PC-3 (cell line): ENCODE measurements around the gene MRPL2. TPM values are rescaled to one million over a fixed set of nuclear protein-coding genes. Genes with fewer than 3 reads are reported as not detected.

Source experiments
- ATAC-seq: fragments of 200-7000 bp; cut with Tn5 transposase; 2 replicates; pipeline ENCODE4 v1.9.1; 2020; ENCODE audit warnings: mild to moderate bottlenecking, moderate library complexity
- BruUV-seq: library from RNA; stranded (reverse); fragments of 400-500 nt; replicated peaks from 2 replicates; lab custom pipeline; 2021; lab: Mats Ljungman, UMichigan
- CTCF ChIA-PET: fragments of 300-600 bp; sonication (Branson Sonifier 250); formaldehyde crosslinking; loops from one replicate; lab custom pipeline; 2022; ENCODE audit warnings: antibody characterized with exemption; lab: Charles Lee
- POLR2A ChIA-PET: fragments of 300-600 bp; sonication (Branson Sonifier 250); formaldehyde crosslinking; loops from one replicate; lab custom pipeline; 2022; ENCODE audit warnings: antibody characterized with exemption; ENCODE audit not compliant: unreplicated experiment; lab: Charles Lee
- DNase-seq: peaks from one replicate; pipeline ENCODE4 v3.0.0-alpha.2; 2015
- H2AFZ ChIP-seq: fragments of 300-600 bp; sonication (generic); 2 replicates; pipeline ENCODE4 v1.6.0; 2016; ENCODE audit warnings: antibody characterized with exemption, low read length
- H3F3A ChIP-seq: fragments of 300-600 bp; sonication (generic); one replicate; pipeline ENCODE4 v1.6.0; 2017; ENCODE audit warnings: antibody characterized with exemption, low read length, control low read depth, mild to moderate bottlenecking; ENCODE audit not compliant: unreplicated experiment
- H3K27ac ChIP-seq: fragments of 300-600 bp; sonication (generic); 2 replicates; pipeline ENCODE4 v1.5.1; 2016; ENCODE audit warnings: mild to moderate bottlenecking, low read length
- H3K27me3 ChIP-seq: fragments of 300-600 bp; sonication (generic); 2 replicates; pipeline ENCODE4 v1.6.1; 2016; ENCODE audit warnings: low read length, mixed read lengths
- H3K36me3 ChIP-seq: fragments of 300-600 bp; sonication (generic); 2 replicates; pipeline ENCODE4 v1.6.1; 2016; ENCODE audit warnings: low read depth, mixed run types, low read length, mixed read lengths
- H3K4me1 ChIP-seq: fragments of 300-600 bp; sonication (generic); 2 replicates; pipeline ENCODE4 v1.5.1; 2016; ENCODE audit warnings: low read length; ENCODE audit not compliant: insufficient read depth
- H3K4me2 ChIP-seq: fragments of 300-600 bp; sonication (generic); 2 replicates; pipeline ENCODE4 v1.6.0; 2016; ENCODE audit warnings: low read length
- H3K4me3 ChIP-seq: fragments of 300-600 bp; sonication (generic); 2 replicates; pipeline ENCODE4 v1.5.1; 2016; ENCODE audit warnings: mild to moderate bottlenecking, low read length, mixed read lengths
- H3K79me2 ChIP-seq: fragments of 300-600 bp; sonication (generic); 2 replicates; pipeline ENCODE4 v1.6.1; 2017; ENCODE audit warnings: low read length, mixed read lengths
- H3K9ac ChIP-seq: fragments of 300-600 bp; sonication (generic); 2 replicates; pipeline ENCODE4 v1.6.0; 2016; ENCODE audit warnings: mild to moderate bottlenecking, low read length
- H3K9me2 ChIP-seq: fragments of 300-600 bp; sonication (generic); replicated peaks from 2 replicates; pipeline ENCODE4 v1.6.1; 2016; ENCODE audit warnings: mixed run types, low read length, mixed read lengths
- H3K9me3 ChIP-seq: fragments of 300-600 bp; sonication (generic); 2 replicates; pipeline ENCODE4 v1.6.1; 2016; ENCODE audit warnings: low read length, mixed read lengths
- H4K20me1 ChIP-seq: fragments of 300-600 bp; sonication (generic); 2 replicates; pipeline ENCODE4 v1.6.1; 2016; ENCODE audit warnings: low read length, mixed read lengths
- EZH2 ChIP-seq: fragments of 300-600 bp; sonication (generic); IDR thresholded peaks from one replicate; pipeline ENCODE4 v1.6.1; 2017; ENCODE audit warnings: antibody characterized with exemption, mild to moderate bottlenecking, low read length; ENCODE audit not compliant: unreplicated experiment
- EZH2phosphoT487 ChIP-seq: fragments of 300-600 bp; sonication (generic); IDR thresholded peaks from 2 replicates; pipeline ENCODE4 v1.6.1; 2018; ENCODE audit warnings: mild to moderate bottlenecking, antibody characterized with exemption, low read length, borderline replicate concordance
- intact Hi-C: fragments of 100-400 bp; cut with micrococcal nuclease; formaldehyde crosslinking; loops from 2 replicates; pipeline ENCODE4 v1.9.0; 2023
- total RNA-seq: library from RNA; depleted of rRNA; stranded (reverse); fragments of >200 nt; gene quantifications from 2 replicates; pipeline ENCODE4 v1.2.3, GENCODE V29; 2014
- TF ChIP-seq, protein P1 (sequence below): fragments of 300-600 bp; sonication (generic); conservative IDR thresholded peaks from 2 replicates; pipeline ENCODE4 v1.5.1; 2017; ENCODE audit warnings: antibody characterized with exemption, low read depth, mild to moderate bottlenecking, low read length

MRPL2 gene
- total RNA-seq, 1 experiment from 2014 or later, result 59.8 TPM

DNA sequence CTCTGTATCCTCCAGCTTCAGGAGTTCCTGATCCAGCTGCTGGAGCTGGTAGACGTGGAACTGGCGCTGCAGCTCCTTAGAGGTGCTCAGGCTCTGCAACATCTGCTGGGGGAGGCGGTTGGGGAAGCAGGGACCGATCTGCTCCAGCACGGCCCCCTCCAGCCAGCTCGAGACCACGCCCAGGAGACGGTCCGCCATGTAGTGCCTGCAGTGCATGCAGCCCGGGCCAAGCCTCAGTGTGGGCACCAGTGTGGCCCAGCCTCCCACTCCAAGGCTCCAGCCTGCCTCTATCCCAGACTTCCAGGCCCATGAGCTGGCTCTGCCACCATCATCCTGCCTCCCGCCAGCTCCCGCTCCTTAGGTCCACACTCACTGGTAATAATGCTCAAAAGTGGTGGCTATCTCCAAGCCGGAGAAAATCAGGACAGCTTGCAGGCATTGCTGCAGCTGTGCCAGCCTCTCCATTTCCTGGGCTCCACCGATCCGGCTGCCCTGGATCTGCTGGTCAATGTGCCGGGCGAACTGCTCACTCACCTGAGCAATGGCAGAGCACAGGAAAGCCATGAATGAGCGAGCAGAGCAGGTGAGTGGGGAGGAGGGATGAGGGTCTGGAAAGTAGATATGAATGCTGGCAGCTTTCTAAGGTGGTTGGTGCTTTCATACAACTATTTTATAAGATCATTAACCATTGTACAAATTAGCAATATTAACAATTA is 18.5 kb downstream of the MRPL2 start:
- no peak for TF ChIP-seq EZH2
- TF ChIP-seq, protein P1, sequence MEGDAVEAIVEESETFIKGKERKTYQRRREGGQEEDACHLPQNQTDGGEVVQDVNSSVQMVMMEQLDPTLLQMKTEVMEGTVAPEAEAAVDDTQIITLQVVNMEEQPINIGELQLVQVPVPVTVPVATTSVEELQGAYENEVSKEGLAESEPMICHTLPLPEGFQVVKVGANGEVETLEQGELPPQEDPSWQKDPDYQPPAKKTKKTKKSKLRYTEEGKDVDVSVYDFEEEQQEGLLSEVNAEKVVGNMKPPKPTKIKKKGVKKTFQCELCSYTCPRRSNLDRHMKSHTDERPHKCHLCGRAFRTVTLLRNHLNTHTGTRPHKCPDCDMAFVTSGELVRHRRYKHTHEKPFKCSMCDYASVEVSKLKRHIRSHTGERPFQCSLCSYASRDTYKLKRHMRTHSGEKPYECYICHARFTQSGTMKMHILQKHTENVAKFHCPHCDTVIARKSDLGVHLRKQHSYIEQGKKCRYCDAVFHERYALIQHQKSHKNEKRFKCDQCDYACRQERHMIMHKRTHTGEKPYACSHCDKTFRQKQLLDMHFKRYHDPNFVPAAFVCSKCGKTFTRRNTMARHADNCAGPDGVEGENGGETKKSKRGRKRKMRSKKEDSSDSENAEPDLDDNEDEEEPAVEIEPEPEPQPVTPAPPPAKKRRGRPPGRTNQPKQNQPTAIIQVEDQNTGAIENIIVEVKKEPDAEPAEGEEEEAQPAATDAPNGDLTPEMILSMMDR, result no peak
- TF ChIP-seq EZH2phosphoT487, result no peak
- no peak for DNase-seq
- Histone ChIP-seq H2AFZ (no peak overlapping the region), H3K4me2 (no peak overlapping the region), H3K9ac (no peak overlapping the region), H3K27me3 (no peaks in the 10 kb centered on the region), H3F3A (no peaks in the 10 kb centered on the region), H3K4me1 (no peaks in the 10 kb centered on the region), H3K36me3 (peaks cover 5% of the 10 kb centered on the region), H3K4me3 (no peak overlapping the region), H3K9me3 (no peaks in the 10 kb centered on the region), H3K9me2 (no peaks in the 10 kb centered on the region), H3K79me2 (no peaks in the 10 kb centered on the region), H4K20me1 (no peaks in the 10 kb centered on the region), H3K27ac (no peak overlapping the region)
- BruUV-seq, result no TSS peak
- ChIA-PET POLR2A (no interaction called here), CTCF (no interaction called here)
- intact Hi-C loops, result no loop called here
- ATAC-seq, result no peak

DNA sequence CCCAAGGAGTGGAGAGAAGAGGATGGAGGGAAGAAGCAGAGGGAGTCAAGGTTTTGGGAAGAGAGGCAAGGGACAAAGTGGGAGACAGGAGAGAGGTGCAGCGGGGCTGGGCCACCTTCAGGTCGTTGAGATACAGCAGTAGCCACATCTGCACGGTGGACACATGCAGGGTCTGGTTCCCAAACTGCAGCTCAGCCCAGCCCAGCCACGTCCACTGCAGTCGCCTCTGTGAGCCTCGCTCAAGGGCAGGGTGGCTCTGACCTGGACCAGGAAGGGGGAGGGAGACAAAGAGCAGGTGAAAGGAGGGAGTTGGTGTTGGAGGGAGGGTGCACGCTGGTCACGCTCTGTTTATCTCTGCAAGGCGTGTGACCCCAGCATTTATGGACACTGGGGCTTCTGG is 20.5 kb downstream of the MRPL2 start:
- BruUV-seq, result no TSS peak
- intact Hi-C loops, result no loop called here

DNA sequence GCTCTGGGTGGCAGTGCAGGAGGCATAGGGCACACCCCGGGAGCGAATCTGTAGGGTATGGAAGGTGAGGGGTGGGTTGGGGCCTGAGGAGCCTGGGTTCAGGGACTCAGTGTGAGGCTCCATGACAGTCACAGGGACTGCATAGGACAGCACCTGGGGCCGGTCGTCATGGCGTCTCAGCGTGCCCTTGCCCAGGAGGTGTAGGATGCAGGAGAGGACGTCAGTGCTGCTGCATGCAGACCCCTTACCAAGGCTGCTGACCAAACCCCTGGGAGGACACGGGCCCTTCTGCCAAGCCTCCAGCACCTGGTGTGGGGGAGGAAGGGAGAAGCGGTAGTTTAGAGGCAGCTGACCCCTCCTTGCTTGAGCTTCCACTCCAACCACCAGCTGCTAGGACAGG is 21.5 kb downstream of the MRPL2 start:
- intact Hi-C loops, result no loop called here
- Histone ChIP-seq H4K20me1 (no peaks in the 10 kb centered on the region), H3K36me3 (peaks cover 8% of the 10 kb centered on the region), H3K4me3 (no peak overlapping the region), H3K27me3 (no peaks in the 10 kb centered on the region), H2AFZ (no peak overlapping the region), H3K4me2 (no peak overlapping the region), H3K27ac (no peak overlapping the region), H3K9ac (no peak overlapping the region), H3K9me2 (no peaks in the 10 kb centered on the region), H3F3A (no peaks in the 10 kb centered on the region), H3K79me2 (no peaks in the 10 kb centered on the region), H3K4me1 (no peaks in the 10 kb centered on the region), H3K9me3 (no peaks in the 10 kb centered on the region)
- TF ChIP-seq EZH2phosphoT487, result no peak
- TF ChIP-seq, protein P1, result no peak
- TF ChIP-seq EZH2, result no peak
- BruUV-seq, result no TSS peak
- DNase-seq, result no peak
- CTCF ChIA-PET, result no interaction called here
- no peak for ATAC-seq
- POLR2A ChIA-PET, result no interaction called here

More for the DNA sequence above, 20.5 kb downstream of the MRPL2 start:
- Histone ChIP-seq H3K9me2 (no peaks in the 10 kb centered on the region), H3K4me2 (no peak overlapping the region), H4K20me1 (no peaks in the 10 kb centered on the region), H3K4me1 (no peaks in the 10 kb centered on the region), H3K27ac (no peak overlapping the region), H3K9ac (no peak overlapping the region), H3K4me3 (no peak overlapping the region), H3K36me3 (peaks cover 8% of the 10 kb centered on the region), H2AFZ (no peak overlapping the region), H3F3A (no peaks in the 10 kb centered on the region), H3K9me3 (no peaks in the 10 kb centered on the region), H3K79me2 (no peaks in the 10 kb centered on the region), H3K27me3 (no peaks in the 10 kb centered on the region)
- TF ChIP-seq EZH2 (no peak), EZH2phosphoT487 (no peak)
- TF ChIP-seq, protein P1, result no peak
- POLR2A ChIA-PET, result no interaction called here
- CTCF ChIA-PET, result no interaction called here
- DNase-seq (no peak), ATAC-seq (no peak)
